Raji (cell line): Measurements from ENCODE around the gene RAB42.
A peak's percentile ranks its signal among the peaks of the same experiment; 100 is the strongest.

Experiments
- POLR2A ChIP-seq: IDR thresholded peaks from 2 replicates; pipeline ENCODE4 v1.6.1; 2011; ENCODE audit warnings: low read depth, low read length, control low read depth; ENCODE audit not compliant: insufficient read depth

Gene RAB42

DNA sequence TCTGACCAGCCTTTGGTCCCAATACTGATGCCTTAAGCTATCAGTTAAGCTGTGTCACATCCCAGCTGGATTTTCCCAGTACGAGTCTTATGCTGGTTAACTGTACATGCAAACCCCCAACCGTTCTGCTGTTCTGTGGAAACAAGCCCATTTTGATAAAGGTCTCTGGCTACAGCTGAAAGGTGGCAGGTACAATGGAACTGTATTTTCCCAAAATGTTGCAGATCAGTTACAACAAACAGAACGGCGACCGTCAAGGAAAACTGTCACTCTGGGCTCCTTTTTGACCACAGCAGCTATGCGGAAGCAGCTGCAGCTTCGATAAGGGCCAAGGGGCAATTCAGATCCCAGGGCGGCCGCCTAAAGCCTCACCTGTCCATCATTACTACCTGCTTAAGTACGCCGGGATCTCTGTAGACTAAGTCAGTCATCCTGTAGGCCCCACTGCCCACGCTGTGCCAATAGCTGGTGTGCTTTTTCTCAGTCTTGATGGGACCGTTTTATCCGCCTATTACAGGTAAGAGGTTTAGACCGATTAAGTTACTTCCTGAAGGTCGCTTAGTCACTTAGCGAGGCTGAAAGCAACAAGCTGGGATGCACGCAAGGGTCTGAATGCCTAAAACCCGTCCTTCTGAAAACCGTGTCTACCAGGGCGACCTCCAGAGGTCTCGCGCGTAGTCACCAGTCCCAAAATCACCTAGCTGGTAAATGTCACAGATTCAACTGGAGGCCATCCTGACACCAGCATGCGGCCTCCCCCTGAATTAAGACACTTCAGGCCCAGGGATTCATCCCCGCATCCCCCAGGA lies 11.1 kb upstream of the RAB42 start:
- no peak; the same call in 1 of the 2 replicates for TF ChIP-seq POLR2A

DNA sequence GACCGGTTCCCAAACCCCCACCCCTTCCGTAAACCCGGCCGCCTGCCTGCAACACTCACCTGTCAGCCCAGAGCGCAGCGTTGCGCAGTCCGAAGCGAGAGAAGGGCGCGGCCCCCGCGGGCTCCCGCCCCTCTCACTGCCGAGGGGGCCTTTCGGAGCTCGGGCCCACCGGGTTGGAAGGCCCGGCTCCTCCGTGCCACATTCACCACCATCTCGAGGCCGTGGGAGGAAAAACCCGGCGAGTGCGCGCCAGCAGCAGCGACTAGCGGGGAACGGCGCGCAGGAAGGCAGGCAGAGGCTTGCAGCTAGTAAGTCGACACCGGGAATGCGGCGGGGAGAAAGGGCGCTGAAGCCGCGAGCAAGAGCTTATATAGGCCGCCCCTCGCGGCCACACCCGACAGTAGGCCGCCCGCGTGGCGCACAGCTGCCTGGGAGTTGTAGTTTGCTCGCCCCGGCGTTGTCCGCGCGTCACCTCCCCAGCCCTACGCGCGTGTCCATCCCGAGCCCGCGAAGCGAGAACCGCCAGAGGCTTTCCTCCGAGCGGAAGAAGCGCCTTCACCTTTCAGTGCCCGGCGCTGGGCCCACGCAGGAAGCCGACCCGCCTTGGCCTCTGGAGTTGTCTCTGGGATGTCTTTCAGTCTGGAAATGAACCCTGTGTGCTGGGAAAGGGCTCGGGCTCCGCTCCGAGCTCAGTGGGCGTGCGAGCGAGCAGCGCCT lies 10.4 kb upstream of the RAB42 start:
- peak; percentile 100 for TF ChIP-seq POLR2A

DNA sequence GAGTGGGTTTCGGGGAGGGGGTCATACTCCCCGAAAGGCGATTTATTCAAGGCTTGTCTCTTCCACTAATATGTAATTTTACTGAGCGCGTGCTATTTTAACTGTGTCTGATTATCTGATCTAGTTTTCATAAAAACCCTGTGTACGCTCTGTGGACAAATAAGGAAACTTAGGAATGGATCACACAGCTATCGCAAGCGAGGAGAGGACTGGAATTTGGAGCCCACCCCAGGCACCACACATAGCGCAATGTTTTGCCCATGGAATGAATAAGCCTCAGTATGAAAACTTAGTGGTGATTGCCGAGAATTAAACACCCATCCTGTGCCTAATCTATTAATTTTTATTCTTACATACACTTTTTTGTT lies 9.8 kb upstream of the RAB42 start:
- TF ChIP-seq POLR2A: no peak

DNA sequence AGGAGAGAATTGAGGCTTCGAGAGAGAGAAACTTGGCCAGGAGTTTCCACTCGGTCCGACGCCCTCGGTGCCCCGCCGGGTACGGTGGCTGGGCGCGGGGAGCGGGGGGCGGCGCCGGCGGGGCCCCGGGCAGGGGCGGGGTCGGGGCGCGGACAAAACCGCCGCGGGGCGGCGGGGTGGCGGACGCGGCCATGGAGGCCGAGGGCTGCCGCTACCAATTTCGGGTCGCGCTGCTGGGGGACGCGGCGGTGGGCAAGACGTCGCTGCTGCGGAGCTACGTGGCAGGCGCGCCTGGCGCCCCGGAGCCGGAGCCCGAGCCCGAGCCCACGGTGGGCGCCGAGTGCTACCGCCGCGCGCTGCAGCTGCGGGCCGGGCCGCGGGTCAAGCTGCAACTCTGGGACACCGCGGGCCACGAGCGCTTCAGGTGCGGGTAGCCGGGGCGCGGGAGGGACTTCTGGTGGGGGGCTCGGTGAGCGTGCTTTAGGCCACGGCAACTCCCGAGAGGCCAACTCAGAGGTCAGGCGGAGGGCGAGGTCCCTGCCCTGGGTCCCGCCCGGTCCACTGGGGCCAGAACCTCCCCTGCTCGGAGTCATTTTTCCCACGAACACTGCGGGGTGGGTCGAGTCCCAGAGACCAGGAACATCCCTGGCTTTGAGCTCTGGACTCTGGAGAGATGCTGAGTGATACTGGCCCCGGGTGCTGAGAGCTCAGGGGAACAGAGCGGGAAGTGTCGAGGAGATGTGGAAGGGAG lies 431 bp downstream of the RAB42 start:
- TF ChIP-seq POLR2A: no peak

DNA sequence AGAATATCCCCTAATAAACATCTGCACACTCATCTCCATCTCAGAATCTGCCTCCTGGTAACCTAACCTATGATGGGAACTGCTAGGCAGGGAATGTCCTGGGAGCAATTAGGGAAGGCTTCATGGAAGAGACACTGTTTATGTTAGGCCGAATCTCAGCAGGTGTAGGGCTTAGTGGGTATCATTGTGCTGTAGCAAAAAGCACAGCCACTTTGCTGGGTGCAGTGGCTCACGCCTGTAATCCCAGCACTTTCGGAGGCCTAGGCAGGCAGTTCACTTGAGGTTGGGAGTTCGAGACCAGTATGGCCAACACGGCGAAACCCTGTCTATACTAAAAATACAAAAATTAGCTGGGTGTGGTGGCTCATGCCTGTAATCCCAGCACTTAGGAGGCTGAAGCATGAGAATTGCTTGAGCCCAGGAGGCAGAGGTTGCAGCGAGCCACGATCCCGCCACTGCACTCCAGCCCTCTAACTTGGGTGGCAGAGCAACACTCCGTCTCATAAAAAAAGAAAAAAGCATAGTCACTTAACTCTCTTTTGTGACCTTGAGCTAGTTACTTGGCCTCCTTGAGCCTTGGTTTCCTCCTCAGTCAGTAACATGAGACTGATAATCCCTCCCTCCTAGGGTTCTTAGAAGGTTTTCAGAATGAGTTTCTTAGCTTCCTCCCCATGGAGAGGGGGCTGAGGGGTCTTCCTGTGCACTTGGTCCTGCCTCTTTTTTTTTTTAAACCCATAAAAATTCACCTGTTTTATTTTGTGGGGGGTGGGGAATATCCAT lies 3.5 kb downstream of the RAB42 start:
- TF ChIP-seq POLR2A: no peak

DNA sequence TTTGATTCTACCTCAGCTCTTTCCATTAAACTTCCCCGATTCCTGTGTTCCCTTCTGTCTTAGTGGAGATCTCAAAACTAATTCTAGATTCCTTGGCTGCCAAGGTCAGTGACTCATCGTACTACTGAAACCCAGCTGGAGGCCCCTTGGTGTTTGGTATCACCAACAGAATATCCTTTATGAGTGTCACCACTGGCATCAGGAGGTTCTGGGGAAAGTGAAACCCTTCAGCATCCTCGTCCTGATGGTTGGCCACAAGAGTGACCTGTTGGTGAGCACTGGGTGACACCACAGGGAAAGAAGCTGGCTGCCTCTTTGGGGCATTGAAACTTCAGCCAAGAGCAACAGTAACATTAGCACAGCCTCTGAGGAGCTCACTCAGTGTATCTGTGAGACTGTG lies 9.6 kb downstream of the RAB42 start:
- TF ChIP-seq POLR2A: no peak

DNA sequence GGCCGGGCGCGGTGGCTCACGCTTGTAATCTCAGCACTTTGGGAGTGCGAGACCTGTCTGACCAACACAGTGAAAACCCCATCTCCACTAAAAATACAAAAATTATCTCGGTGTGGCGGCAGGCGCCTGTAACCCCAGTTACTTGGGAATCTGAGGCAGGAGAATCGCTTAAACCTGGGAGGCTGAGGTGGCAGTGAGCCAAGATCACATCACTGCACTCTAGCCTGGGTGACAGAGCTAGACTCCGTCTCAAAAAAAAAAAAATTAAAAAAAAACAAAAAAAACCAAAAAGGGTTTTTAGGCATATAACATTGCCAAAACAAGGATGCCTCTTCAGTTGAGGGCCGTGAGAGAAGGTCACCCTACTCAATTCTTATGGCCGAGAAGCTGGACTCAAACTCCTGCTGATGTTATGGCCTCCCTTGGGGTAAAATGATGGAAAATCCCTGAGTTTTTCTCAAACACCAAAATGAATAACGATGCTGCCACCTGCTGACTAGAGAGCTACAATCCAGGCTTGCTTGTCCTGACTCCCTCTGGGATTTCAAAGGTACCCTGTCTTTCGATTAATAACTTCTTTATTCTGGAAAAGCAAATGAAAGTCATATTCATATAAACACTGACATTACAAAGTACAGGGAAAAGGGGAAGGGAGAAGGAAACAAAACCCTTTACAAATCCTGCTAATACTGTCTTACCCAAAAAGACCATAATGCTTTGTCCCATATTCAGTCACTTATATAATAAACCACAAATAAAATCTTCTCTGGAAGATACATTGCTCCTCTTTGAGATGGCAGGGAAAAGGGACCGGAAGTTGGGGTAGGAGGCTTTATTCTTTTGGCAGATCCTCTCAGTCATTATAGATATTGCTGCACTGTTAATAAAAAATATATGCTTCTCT lies 10.7 kb downstream of the RAB42 start:
- TF ChIP-seq POLR2A: no peak

DNA sequence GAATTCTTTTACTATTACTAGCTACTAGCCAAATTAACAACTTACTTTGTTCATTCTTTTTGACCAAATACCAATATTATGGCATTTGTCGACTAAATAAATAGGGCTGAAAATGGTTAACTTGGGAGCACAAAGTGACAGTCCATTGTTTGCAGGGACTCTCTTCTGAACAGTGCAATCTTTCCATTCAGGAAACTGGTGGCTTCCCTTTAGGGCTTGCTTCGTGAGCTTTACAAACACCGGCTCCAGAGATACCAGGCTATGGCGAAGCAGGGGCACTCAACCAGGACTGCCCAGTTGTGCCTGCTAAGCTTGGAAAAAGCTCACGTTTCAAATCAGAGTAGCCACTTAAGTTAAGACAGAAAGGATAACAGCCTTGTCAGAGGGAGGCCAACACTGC lies 12.3 kb downstream of the RAB42 start:
- no peak for TF ChIP-seq POLR2A

DNA sequence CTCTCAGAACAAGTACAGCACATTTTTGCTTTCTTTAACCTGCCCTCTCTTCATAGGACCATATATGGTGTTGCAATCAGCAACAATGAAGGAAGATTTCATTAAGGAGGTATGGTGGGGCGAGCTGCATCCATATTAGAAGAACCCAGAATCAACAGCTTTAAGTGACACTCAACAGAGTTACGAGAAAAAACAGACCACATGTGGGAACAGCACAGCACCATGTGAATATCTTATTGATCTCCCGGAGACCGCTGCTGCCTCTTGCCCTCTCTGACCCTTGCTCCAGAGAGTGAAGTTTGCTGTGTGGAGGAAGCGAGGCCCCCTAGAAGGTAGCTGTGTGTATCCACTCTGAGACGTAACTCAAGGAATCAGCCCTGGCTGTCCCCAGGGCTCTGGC lies 12.9 kb downstream of the RAB42 start:
- TF ChIP-seq POLR2A: no peak

DNA sequence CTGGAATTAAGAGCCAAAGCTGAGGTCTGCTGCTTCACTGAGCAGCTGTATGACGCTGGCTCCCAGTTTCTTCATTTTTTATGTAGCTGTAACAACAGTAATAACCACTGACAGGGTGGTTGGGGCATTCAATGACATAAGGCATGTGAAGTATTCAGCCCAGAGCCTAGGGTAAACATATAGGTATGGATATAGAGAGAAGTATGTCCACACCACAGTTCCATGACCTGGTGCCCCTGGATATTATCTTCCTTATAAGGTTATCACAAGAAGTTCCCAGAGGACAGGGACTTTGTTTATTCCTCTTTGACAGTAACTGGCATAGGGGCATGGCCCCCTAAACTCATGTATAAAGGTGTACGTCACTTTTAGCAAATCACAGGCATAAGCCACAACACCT lies 14.7 kb downstream of the RAB42 start:
- TF ChIP-seq POLR2A: no peak

DNA sequence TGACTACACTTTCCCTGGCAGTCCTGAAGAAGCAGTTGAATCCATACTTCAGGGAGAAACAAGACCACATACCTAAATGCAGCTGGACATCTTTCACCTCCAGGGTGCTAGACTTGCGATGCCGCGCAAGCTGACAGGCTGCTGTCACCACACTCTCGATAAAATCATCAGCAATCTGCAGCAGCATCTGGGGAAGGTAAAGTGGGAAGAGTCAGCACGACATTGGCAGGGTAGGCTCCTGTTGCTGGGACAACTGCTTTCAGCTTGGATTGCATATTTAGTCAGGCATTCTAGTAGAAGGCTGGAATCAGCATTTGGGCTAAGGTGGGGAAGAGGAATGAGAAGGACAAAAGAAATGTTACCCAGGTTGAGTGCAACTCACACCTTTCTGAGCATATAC lies 21.1 kb downstream of the RAB42 start:
- TF ChIP-seq POLR2A: no peak

DNA sequence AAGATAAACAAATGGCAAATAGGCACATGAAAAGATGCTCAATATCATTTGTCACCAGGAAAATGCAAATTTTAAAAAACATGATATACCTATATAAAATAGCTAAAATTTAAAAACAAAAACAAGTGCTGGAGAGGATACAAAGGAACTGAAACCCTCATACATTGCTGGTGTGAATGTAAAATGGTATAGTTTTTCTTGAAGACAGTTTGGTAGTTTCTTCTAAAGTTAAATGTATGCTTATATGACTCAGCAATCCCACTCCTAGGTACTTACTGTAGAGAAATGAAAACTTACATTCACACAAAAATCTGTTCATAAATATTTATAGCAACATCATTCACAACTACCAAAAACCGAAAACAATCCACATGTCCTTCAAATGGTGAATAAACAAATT lies 39.6 kb downstream of the RAB42 start:
- no peak for TF ChIP-seq POLR2A

DNA sequence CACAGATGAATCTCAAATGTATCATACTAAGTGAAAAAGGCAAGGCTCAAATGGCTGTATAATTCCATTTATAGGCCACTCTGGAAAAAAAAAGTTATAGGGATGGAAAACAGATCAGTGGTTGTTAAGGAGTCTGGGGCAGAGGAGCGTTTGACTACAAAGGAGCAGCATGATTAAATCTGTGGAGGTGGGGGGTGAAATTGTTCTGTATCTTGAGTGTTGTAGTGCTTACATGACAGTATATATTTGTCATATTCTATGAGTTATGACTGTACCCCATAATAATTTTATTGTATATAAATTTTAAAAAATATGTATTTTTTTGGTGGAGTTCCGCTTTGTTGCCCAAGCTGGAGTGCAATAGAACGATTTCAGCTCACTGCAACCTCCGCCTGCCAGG lies 40.5 kb downstream of the RAB42 start:
- no peak for TF ChIP-seq POLR2A

DNA sequence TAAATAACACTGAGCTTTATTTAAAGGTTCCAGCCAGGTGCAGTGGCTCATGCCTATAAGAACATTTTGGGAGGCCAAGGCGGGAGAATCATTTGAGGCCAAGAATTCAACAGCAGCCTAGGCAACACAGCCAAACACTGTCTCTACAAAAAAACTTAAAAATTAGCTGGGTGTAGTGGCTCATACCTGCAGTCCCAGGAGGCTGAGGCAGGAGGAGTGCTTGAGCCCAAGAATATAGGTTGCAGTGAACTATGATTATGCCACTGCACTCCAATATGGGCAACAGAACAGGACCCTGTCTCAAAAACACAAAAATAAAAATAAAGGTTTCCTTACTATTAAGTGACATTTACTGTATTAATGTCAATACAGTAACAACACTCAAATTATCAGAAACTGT lies 48.7 kb downstream of the RAB42 start:
- TF ChIP-seq POLR2A: no peak
